Mesenchymal stem cell (in vitro differentiated cells and primary cell): ENCODE measurements around the gene HIPK2.

ENCODE experiments used
- DNase-seq: peaks from one replicate; pipeline ENCODE4 v3.0.0-alpha.2; 2013
- H2AFZ ChIP-seq: one replicate; pipeline ENCODE4 v1.6.1; 2013; ENCODE audit warnings: low read depth, mild to moderate bottlenecking, control low read depth, inconsistent platforms, low read length, moderate library complexity
- H2AK5ac ChIP-seq: 2 replicates; pipeline ENCODE4 v1.6.1; 2013; ENCODE audit warnings: low read length, moderate library complexity, mild to moderate bottlenecking, inconsistent platforms; ENCODE audit not compliant: severe bottlenecking
- H2BK120ac ChIP-seq: one replicate; pipeline ENCODE4 v1.6.1; 2013; ENCODE audit warnings: low read depth, mild to moderate bottlenecking, inconsistent platforms, low read length, moderate library complexity
- H2BK12ac ChIP-seq, 2 experiments: one replicate each; pipeline ENCODE4 v1.6.1; 2013; ENCODE audit warnings: inconsistent platforms in 2 of 2, low read length in 2 of 2, mild to moderate bottlenecking in 2 of 2, moderate library complexity in 2 of 2, control low read depth in 1 of 2
- H2BK15ac ChIP-seq: one replicate; pipeline ENCODE4 v1.6.1; 2013; ENCODE audit warnings: mild to moderate bottlenecking, low read depth, inconsistent platforms; ENCODE audit not compliant: poor library complexity, severe bottlenecking
- H2BK5ac ChIP-seq: 2 replicates; pipeline ENCODE4 v1.6.1; 2013; ENCODE audit warnings: low read depth, mild to moderate bottlenecking, low read length, control low read depth, inconsistent platforms; ENCODE audit not compliant: poor library complexity, severe bottlenecking
- H3K14ac ChIP-seq, 2 experiments: one replicate each; pipeline ENCODE4 v1.6.1; 2013; ENCODE audit warnings: inconsistent platforms in 2 of 2, low read length in 2 of 2, control low read depth in 1 of 2, mild to moderate bottlenecking in 1 of 2, moderate library complexity in 1 of 2
- H3K18ac ChIP-seq, 2 experiments: one replicate each; pipeline ENCODE4 v1.6.1; 2013; ENCODE audit warnings: inconsistent platforms in 2 of 2, low read length in 2 of 2, control low read depth in 1 of 2, low read depth in 1 of 2, mild to moderate bottlenecking in 1 of 2
- H3K23ac ChIP-seq, 2 experiments: one replicate each; pipeline ENCODE4 v1.6.1; 2013; ENCODE audit warnings: inconsistent platforms in 2 of 2, low read length in 2 of 2, mild to moderate bottlenecking in 2 of 2, moderate library complexity in 2 of 2, control low read depth in 1 of 2
- H3K27ac ChIP-seq: 2 replicates; pipeline ENCODE4 v1.5.1; 2013; ENCODE audit warnings: mild to moderate bottlenecking, moderate library complexity, low read length, control low read depth, inconsistent platforms; ENCODE audit not compliant: poor library complexity, severe bottlenecking
- H3K27me3 ChIP-seq, 2 experiments: 2 replicates each; pipeline versions ENCODE4 v1.6.1 to v1.7.0; 2013; ENCODE audit warnings: low read length in 2 of 2, mild to moderate bottlenecking in 2 of 2, moderate library complexity in 2 of 2, control low read depth in 1 of 2, inconsistent platforms in 1 of 2; ENCODE audit not compliant: control insufficient read depth in 1 of 2, insufficient read depth in 1 of 2
- H3K36me3 ChIP-seq, 2 experiments: 2 replicates each; pipeline versions ENCODE4 v1.6.1 to v1.7.0; 2013; ENCODE audit warnings: low read length in 2 of 2, control low read depth in 1 of 2, inconsistent platforms in 1 of 2, low read depth in 1 of 2, mild to moderate bottlenecking in 1 of 2; ENCODE audit not compliant: insufficient read depth in 2 of 2, control insufficient read depth in 1 of 2
- H3K4ac ChIP-seq, 2 experiments: one replicate each; pipeline ENCODE4 v1.6.1; 2013; ENCODE audit warnings: inconsistent platforms in 2 of 2, low read length in 2 of 2, mild to moderate bottlenecking in 2 of 2, moderate library complexity in 2 of 2, control low read depth in 1 of 2, low read depth in 1 of 2
- H3K4me1 ChIP-seq: 2 replicates; pipeline ENCODE4 v1.6.1; 2013; ENCODE audit warnings: low read depth, low read length, control low read depth; ENCODE audit not compliant: control insufficient read depth, insufficient read depth
- H3K4me2 ChIP-seq: 2 replicates; pipeline ENCODE4 v1.6.1; 2013; ENCODE audit warnings: low read length, mild to moderate bottlenecking, inconsistent platforms; ENCODE audit not compliant: poor library complexity, severe bottlenecking
- H3K4me3 ChIP-seq, 2 experiments: 2 replicates each; pipeline versions ENCODE4 v1.5.1 to v1.7.0; 2013; ENCODE audit warnings: low read length in 2 of 2, mild to moderate bottlenecking in 2 of 2, control low read depth in 1 of 2, low read depth in 1 of 2; ENCODE audit not compliant: insufficient read depth in 1 of 2
- H3K79me1 ChIP-seq: replicated peaks from 2 replicates; pipeline ENCODE4 v1.6.1; 2013; ENCODE audit warnings: mild to moderate bottlenecking, control low read depth, low read length, inconsistent platforms; ENCODE audit not compliant: poor library complexity, severe bottlenecking
- H3K9ac ChIP-seq: 2 replicates; pipeline ENCODE4 v1.7.0; 2013; ENCODE audit warnings: mild to moderate bottlenecking, low read length, moderate library complexity
- H3K9me3 ChIP-seq: 2 replicates; pipeline ENCODE4 v1.7.0; 2013; ENCODE audit warnings: mild to moderate bottlenecking, low read length; ENCODE audit not compliant: control insufficient read depth
- H4K8ac ChIP-seq: one replicate; pipeline ENCODE4 v1.6.1; 2013; ENCODE audit warnings: inconsistent platforms, mild to moderate bottlenecking, low read length, moderate library complexity
- H4K91ac ChIP-seq: one replicate; pipeline ENCODE4 v1.6.1; 2013; ENCODE audit warnings: mild to moderate bottlenecking, low read length, inconsistent platforms
- WGBS: methylation state at CpG from one replicate; pipeline ENCODE4 v1.1.7; 2013; ENCODE audit warnings: mixed read lengths; 5-methylcytosine and 5-hydroxymethylcytosine counted together

The HIPK2 gene

GRCh38 chr7:139674752-139675126 is 103.1 kb downstream of the HIPK2 start:
- H4K8ac ChIP-seq: peak overlapping the region; percentile 84
- peaks cover 21% of the 10 kb centered on the region for H3K4me1 ChIP-seq
- H3K9me3 ChIP-seq: no peaks in the 10 kb centered on the region
- WGBS: 76% methylated on average over 8 of the region's 8 CpGs
- H3K9ac ChIP-seq: no peak overlapping the region
- H3K4me3 ChIP-seq: no peak overlapping the region
- H2AK5ac ChIP-seq: peak overlapping the region; percentile 92
- H2BK15ac ChIP-seq: no peak overlapping the region
- H3K14ac ChIP-seq: no peak overlapping the region
- no peak overlapping the region for H3K23ac ChIP-seq
- no peaks in the 10 kb centered on the region for H3K27me3 ChIP-seq
- no peak for DNase-seq
- peaks cover 3 to 12% of the 10 kb centered on the region in 2 experiments for H3K36me3 ChIP-seq
- no peak overlapping the region for H2BK5ac ChIP-seq
- no peak overlapping the region for H3K18ac ChIP-seq
- no peak overlapping the region for H4K91ac ChIP-seq
- H3K4ac ChIP-seq: no peak overlapping the region
- H2BK12ac ChIP-seq: peak overlapping the region in 1 of 2 experiments; percentile 54
- H3K27ac ChIP-seq: peak overlapping the region; percentile 63
- H3K79me1 ChIP-seq: peaks cover 12% of the 10 kb centered on the region
- H2AFZ ChIP-seq: no peak overlapping the region
- H3K4me2 ChIP-seq: no peak overlapping the region
- no peak overlapping the region for H2BK120ac ChIP-seq

DNA sequence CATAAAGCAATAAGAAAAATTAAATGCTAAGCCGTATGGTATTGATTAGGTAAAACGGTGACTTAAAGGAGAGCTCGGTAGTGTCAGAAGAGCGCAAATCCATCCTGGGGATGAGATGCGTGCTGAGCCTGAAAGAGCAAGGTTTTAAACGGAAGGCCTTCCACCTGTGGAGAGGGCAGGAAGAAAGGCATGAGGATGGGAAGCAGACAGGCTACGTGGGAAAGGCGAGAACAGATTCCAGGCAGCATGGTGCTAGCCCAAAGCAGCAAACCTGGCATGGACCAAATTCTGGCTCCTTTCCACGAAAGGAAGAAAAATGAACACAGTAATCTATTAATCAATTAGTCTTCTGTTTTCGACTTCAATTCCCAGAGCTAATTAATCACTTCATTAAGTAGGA is 103.5 kb downstream of the HIPK2 start:
- peak overlapping the region in 1 of 2 experiments; percentile 58 for H3K4ac ChIP-seq
- WGBS: 97% methylated on average over 7 of the region's 10 CpGs

DNA sequence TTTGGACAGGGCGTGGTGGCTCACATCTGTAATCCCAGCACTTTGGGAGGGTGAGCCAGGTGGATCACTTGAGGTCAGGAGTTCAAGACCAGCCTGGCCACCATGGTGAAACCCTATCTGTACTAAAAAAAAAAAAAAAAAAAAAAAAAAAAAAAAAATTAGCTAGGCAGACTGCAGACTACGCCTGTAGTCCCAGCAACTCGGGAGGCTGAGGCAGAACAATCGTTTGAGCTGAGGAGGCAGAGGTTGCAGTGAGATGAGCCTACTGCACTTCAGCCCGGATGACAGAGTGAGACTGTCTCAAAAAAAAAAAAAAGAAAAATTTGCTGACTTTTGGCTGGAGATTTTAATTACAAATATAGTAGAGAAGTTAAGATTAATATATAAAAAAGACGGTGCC is 104.0 kb downstream of the HIPK2 start:
- Histone ChIP-seq H3K9me3 (no peaks in the 10 kb centered on the region), H3K9ac (no peak overlapping the region), H3K36me3 (peaks cover 3 to 12% of the 10 kb centered on the region in 2 experiments), H2BK5ac (no peak overlapping the region), H3K18ac (no peak overlapping the region), H3K27ac (no peak overlapping the region), H3K4me1 (peaks cover 21% of the 10 kb centered on the region), H3K27me3 (no peaks in the 10 kb centered on the region), H3K23ac (no peak overlapping the region), H2BK12ac (no peak overlapping the region), H2BK120ac (no peak overlapping the region), H2AFZ (no peak overlapping the region), H4K8ac (no peak overlapping the region), H3K4me3 (no peak overlapping the region), H3K79me1 (peaks cover 15% of the 10 kb centered on the region), H3K4me2 (no peak overlapping the region), H3K4ac (no peak overlapping the region), H2BK15ac (no peak overlapping the region), H4K91ac (no peak overlapping the region), H2AK5ac (no peak overlapping the region), H3K14ac (no peak overlapping the region)
- 97% methylated on average over 5 of the region's 6 CpGs for WGBS
- DNase-seq: no peak

More for the DNA sequence above, 103.5 kb downstream of the HIPK2 start:
- H2BK120ac ChIP-seq: no peak overlapping the region
- no peak overlapping the region for H3K4me2 ChIP-seq
- H3K23ac ChIP-seq: peak overlapping the region in 1 of 2 experiments; percentile 67
- no peak for DNase-seq
- no peaks in the 10 kb centered on the region for H3K27me3 ChIP-seq
- H3K14ac ChIP-seq: no peak overlapping the region
- H4K91ac ChIP-seq: no peak overlapping the region
- H3K79me1 ChIP-seq: peaks cover 12% of the 10 kb centered on the region
- peak overlapping the region in 1 of 2 experiments; percentile 82 for H2BK12ac ChIP-seq
- H3K4me1 ChIP-seq: peaks cover 21% of the 10 kb centered on the region
- peak overlapping the region; percentile 29 for H3K27ac ChIP-seq
- H3K18ac ChIP-seq: no peak overlapping the region
- peak overlapping the region; percentile 97 for H2AK5ac ChIP-seq
- peaks cover 3 to 12% of the 10 kb centered on the region in 2 experiments for H3K36me3 ChIP-seq
- H2BK15ac ChIP-seq: no peak overlapping the region
- H3K4me3 ChIP-seq: no peak overlapping the region
- H2AFZ ChIP-seq: no peak overlapping the region
- H2BK5ac ChIP-seq: no peak overlapping the region
- H3K9ac ChIP-seq: no peak overlapping the region
- H3K9me3 ChIP-seq: no peaks in the 10 kb centered on the region
- H4K8ac ChIP-seq: no peak overlapping the region

GRCh38 chr7:139673230-139673629 is 104.6 kb downstream of the HIPK2 start:
- H3K36me3 ChIP-seq: peaks cover 3 to 12% of the 10 kb centered on the region in 2 experiments
- no peak overlapping the region for H2BK120ac ChIP-seq
- H3K4me2 ChIP-seq: no peak overlapping the region
- no peak overlapping the region for H3K4me3 ChIP-seq
- peaks cover 15% of the 10 kb centered on the region for H3K79me1 ChIP-seq
- H2AFZ ChIP-seq: no peak overlapping the region
- no peak overlapping the region for H2BK5ac ChIP-seq
- no peak overlapping the region for H2BK15ac ChIP-seq
- peak overlapping the region in 1 of 2 experiments; percentile 54 for H2BK12ac ChIP-seq
- no peaks in the 10 kb centered on the region for H3K27me3 ChIP-seq
- H4K8ac ChIP-seq: peak overlapping the region; percentile 1
- H3K14ac ChIP-seq: no peak overlapping the region
- WGBS: 100% methylated on average over 3 of the region's 5 CpGs
- H3K4me1 ChIP-seq: peaks cover 21% of the 10 kb centered on the region
- peak overlapping the region; percentile 84 to 86 for H3K18ac ChIP-seq
- H3K9ac ChIP-seq: no peak overlapping the region
- H3K4ac ChIP-seq: peak overlapping the region in 1 of 2 experiments; percentile 19
- H3K27ac ChIP-seq: peak overlapping the region; percentile 61
- peak; percentile 44 for DNase-seq
- H3K9me3 ChIP-seq: no peaks in the 10 kb centered on the region
- no peak overlapping the region for H3K23ac ChIP-seq
- H4K91ac ChIP-seq: peak overlapping the region; percentile 0
- H2AK5ac ChIP-seq: peak overlapping the region; percentile 23
